ENCODE measurements around the gene RNASEH2A. TPM values are rescaled to one million over a fixed set of nuclear protein-coding genes. Genes with fewer than 3 reads are reported as not detected.
A peak's percentile ranks its signal among the peaks of the same experiment; 100 is the strongest.

Gene RNASEH2A
- polyA plus RNA-seq, 1 of the 3 experiments (the other 2 are of a cell fraction) = 48.1 TPM

DNA sequence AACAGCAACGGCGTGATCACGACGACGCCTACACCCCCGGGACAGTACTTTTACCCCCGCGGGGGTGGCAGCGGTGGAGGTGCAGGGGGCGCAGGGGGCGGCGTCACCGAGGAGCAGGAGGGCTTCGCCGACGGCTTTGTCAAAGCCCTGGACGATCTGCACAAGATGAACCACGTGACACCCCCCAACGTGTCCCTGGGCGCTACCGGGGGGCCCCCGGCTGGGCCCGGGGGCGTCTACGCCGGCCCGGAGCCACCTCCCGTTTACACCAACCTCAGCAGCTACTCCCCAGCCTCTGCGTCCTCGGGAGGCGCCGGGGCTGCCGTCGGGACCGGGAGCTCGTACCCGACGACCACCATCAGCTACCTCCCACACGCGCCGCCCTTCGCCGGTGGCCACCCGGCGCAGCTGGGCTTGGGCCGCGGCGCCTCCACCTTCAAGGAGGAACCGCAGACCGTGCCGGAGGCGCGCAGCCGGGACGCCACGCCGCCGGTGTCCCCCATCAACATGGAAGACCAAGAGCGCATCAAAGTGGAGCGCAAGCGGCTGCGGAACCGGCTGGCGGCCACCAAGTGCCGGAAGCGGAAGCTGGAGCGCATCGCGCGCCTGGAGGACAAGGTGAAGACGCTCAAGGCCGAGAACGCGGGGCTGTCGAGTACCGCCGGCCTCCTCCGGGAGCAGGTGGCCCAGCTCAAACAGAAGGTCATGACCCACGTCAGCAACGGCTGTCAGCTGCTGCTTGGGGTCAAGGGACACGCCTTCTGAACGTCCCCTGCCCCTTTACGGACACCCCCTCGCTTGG is 14.1 kb upstream of the RNASEH2A start (continued):
- TF ChIP-seq CTCF (IDR thresholded peaks at IDR 0.05) (no peak), TAF1 (IDR thresholded peaks at IDR 0.05; ENCODE audit: borderline replicate concordance, low read depth, low read length) (peak; percentile 12; the same call in 1 of the 2 replicates), ELF1 (IDR thresholded peaks at IDR 0.05) (peak; percentile 60), RAD21 (IDR thresholded peaks at IDR 0.05; ENCODE audit: low read length) (no peak), MEF2A (IDR thresholded peaks at IDR 0.05; ENCODE audit: borderline replicate concordance, low read depth) (no peak), RFX5 (IDR thresholded peaks at IDR 0.05; ENCODE audit: low read length) (no peak), FOSL2 (IDR thresholded peaks at IDR 0.05; ENCODE audit: borderline replicate concordance, low read depth) (no peak), SMC3 (IDR thresholded peaks at IDR 0.05; ENCODE audit: low read depth, low read length) (no peak), RXRA (IDR thresholded peaks at IDR 0.05; ENCODE audit: borderline replicate concordance, low read depth) (no peak), EZH2phosphoT487 (IDR thresholded peaks at IDR 0.05; ENCODE audit: borderline replicate concordance, low read depth) (no peak), POLR2AphosphoS5 (IDR thresholded peaks at IDR 0.05; ENCODE audit: low read depth, low read length) (no peak), CHD2 (IDR thresholded peaks at IDR 0.05; ENCODE audit: low read length, partially characterized antibody) (peak; percentile 23), TEAD4 (IDR thresholded peaks at IDR 0.05; ENCODE audit: borderline replicate concordance, insufficient read depth) (no peak), SIN3A (IDR thresholded peaks at IDR 0.05; ENCODE audit: borderline replicate concordance, low read depth, low read length) (no peak), EP300 (IDR thresholded peaks at IDR 0.05; ENCODE audit: borderline replicate concordance in 1 of 2, low read depth in 1 of 2, low read length in 1 of 2) (no peak), JUND (IDR thresholded peaks at IDR 0.05) (no peak)
- TF ChIP-seq, protein P1, sequence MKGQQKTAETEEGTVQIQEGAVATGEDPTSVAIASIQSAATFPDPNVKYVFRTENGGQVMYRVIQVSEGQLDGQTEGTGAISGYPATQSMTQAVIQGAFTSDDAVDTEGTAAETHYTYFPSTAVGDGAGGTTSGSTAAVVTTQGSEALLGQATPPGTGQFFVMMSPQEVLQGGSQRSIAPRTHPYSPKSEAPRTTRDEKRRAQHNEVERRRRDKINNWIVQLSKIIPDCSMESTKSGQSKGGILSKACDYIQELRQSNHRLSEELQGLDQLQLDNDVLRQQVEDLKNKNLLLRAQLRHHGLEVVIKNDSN (IDR thresholded peaks at IDR 0.05; ENCODE audit: borderline replicate concordance, low read depth) = 0 out of 2 replicates have a peak, but pooled peaks have one; percentile 60

GRCh38 chr19:12792853-12793289 is 13.5 kb upstream of the RNASEH2A start:
- H3K4me3 ChIP-seq (ENCODE audit: low read depth in 2 of 2, low read length in 1 of 2) = peak overlapping the region; percentile 80 to 88
- H2AFZ ChIP-seq (ENCODE audit: low read depth) = no peak overlapping the region

More at GRCh38 chr19:12792853-12793289, 13.5 kb upstream of the RNASEH2A start:
- H3K27ac ChIP-seq (ENCODE audit: low read depth in 2 of 2, low read length in 1 of 2) = peak overlapping the region; percentile 86 to 90
- POLR2A ChIA-PET = interaction anchor here (0.7 to 4.4 kb wide), 13 partner anchors 9 to 201 kb away, joined by 3 to 88 read pairs (median 4); partner anchors contain the start of genes GCDH, PRDX2 and THSD8
- peaks cover 17% of the 10 kb centered on the region for H4K20me1 ChIP-seq (ENCODE audit: insufficient read depth)
- H3K36me3 ChIP-seq (replicated peaks in 1 of 2; ENCODE audit: control insufficient read depth in 1 of 2, insufficient read depth in 2 of 2, low read length in 1 of 2) = peaks cover 0 to 6% of the 10 kb centered on the region in 2 experiments
- no peaks in the 10 kb centered on the region for H3K9me2 ChIP-seq
- peaks cover 45% of the 10 kb centered on the region for H3F3A ChIP-seq (replicated peaks; ENCODE audit: insufficient read depth)
- H3K27me3 ChIP-seq (ENCODE audit: insufficient read depth) = no peaks in the 10 kb centered on the region
- under 1% methylated on average over 19 of the region's 22 CpGs for WGBS (ENCODE audit: low lambda C conversion rate)
- CTCF ChIA-PET = interaction anchor here (1.0 to 17.1 kb wide), 8 partner anchors 9 to 172 kb away, joined by 3 to 447 read pairs (median 5); partner anchors contain the start of genes HOOK2, PRDX2, RNASEH2A and THSD8
- H3K79me2 ChIP-seq (ENCODE audit: insufficient read depth) = peaks cover 20% of the 10 kb centered on the region
- no peaks in the 10 kb centered on the region for H3K9me3 ChIP-seq
- no peak for DNase-seq
- H3K4me2 ChIP-seq = peak overlapping the region; percentile 88
- peak overlapping the region; percentile 95 for H3K9ac ChIP-seq
- TF ChIP-seq SIN3A (IDR thresholded peaks at IDR 0.05; ENCODE audit: borderline replicate concordance, low read depth, low read length) = no peak
- 0 out of 2 replicates have a peak, but pooled peaks have one; percentile 38 for TF ChIP-seq POLR2AphosphoS5 (IDR thresholded peaks at IDR 0.05; ENCODE audit: low read depth, low read length)
- H3K4me1 ChIP-seq (ENCODE audit: control insufficient read depth in 1 of 2, insufficient read depth in 2 of 2, low read depth in 1 of 2, low read length in 1 of 2) = peaks cover 28 to 38% of the 10 kb centered on the region in 2 experiments

Measured in SK-N-SH (cell line).